HepG2 (cell line): ENCODE results near the gene DAPK1. TPM values are rescaled to one million over a fixed set of nuclear protein-coding genes. Genes with fewer than 3 reads are reported as not detected.

Experiments
- IRX3 ChIP-seq: sonication (generic); formaldehyde crosslinking; IDR thresholded peaks from 2 replicates; pipeline ENCODE4 v1.8.1; 2023; ENCODE audit warnings: mild to moderate bottlenecking, low read depth, missing genetic modification reagents, borderline replicate concordance
- PHB2 ChIP-seq: fragments of 450-650 bp; IDR thresholded peaks from 2 replicates; pipeline ENCODE4 v1.6.1; 2018; ENCODE audit not compliant: partially characterized antibody
- RXRB ChIP-seq: IDR thresholded peaks from 2 replicates; pipeline ENCODE4 v1.6.1; 2016; ENCODE audit warnings: borderline replicate concordance, missing genetic modification reagents, missing compliant biosample characterization
- TARDBP ChIP-seq: sonication (generic); formaldehyde crosslinking; IDR thresholded peaks from 2 replicates; pipeline ENCODE4 v1.8.0; 2022; ENCODE audit warnings: mild to moderate bottlenecking, missing genetic modification reagents
- ZFX ChIP-seq: sonication (generic); formaldehyde crosslinking; IDR thresholded peaks from 2 replicates; pipeline ENCODE4 v1.4.0; 2020; ENCODE audit warnings: mild to moderate bottlenecking, low read depth, missing genetic modification reagents, moderate library complexity
- ZMAT3 ChIP-seq: sonication (generic); formaldehyde crosslinking; conservative IDR thresholded peaks from 2 replicates; pipeline ENCODE4 v1.7.0; 2021; ENCODE audit warnings: missing genetic modification reagents
- ZNF350 ChIP-seq: sonication (generic); formaldehyde crosslinking; IDR thresholded peaks from 2 replicates; pipeline ENCODE4 v1.4.0; 2020; ENCODE audit warnings: mild to moderate bottlenecking, low read depth, missing genetic modification reagents, borderline replicate concordance
- ZNF549 ChIP-seq: sonication (generic); formaldehyde crosslinking; IDR thresholded peaks from 2 replicates; pipeline ENCODE4 v1.5.0; 2020; ENCODE audit warnings: missing genetic modification reagents
- ZNF556 ChIP-seq: sonication (generic); formaldehyde crosslinking; IDR thresholded peaks from 2 replicates; pipeline ENCODE4 v1.4.0; 2020; ENCODE audit warnings: mild to moderate bottlenecking, missing genetic modification reagents, borderline replicate concordance
- ZNF776 ChIP-seq: sonication (generic); formaldehyde crosslinking; IDR thresholded peaks from 2 replicates; pipeline ENCODE4 v1.4.0; 2020; ENCODE audit warnings: mild to moderate bottlenecking, missing genetic modification reagents
- ZNF891 ChIP-seq: sonication (generic); formaldehyde crosslinking; IDR thresholded peaks from 2 replicates; pipeline ENCODE4 v1.5.0; 2020; ENCODE audit warnings: mild to moderate bottlenecking, missing genetic modification reagents
- ZSCAN29 ChIP-seq: sonication (generic); formaldehyde crosslinking; conservative IDR thresholded peaks from 2 replicates; pipeline ENCODE4 v1.4.0; 2020; ENCODE audit warnings: mild to moderate bottlenecking, missing genetic modification reagents
- polyA plus RNA-seq, 8 experiments: library from polyadenylated mRNA; depleted of rRNA in 3 of 8; stranded (reverse) in 7 of 8; unstranded in 1 of 8; fragments of >200 nt; fragmentation: Illumina TruSeq in 4 of 8; extraction: Trizol in 4 of 8; gene quantifications; 2 replicates each; pipeline versions ENCODE4 v1.2.1 to v1.2.3, GENCODE V29; 2011 to 2016; ENCODE audit warnings: low read depth in 4 of 8, missing spikeins in 1 of 8, mixed read lengths in 1 of 8; ENCODE audit not compliant: insufficient read depth in 1 of 8
- total RNA-seq, 5 experiments: library from RNA; depleted of rRNA; stranded (reverse); fragments of >200 nt; fragmentation: Illumina TruSeq; extraction: Trizol; gene quantifications; 2 replicates each; pipeline ENCODE4 v1.2.3, GENCODE V29; 2016; ENCODE audit warnings: low read depth in 1 of 5
- TF ChIP-seq, protein P1 (sequence below): sonication (generic); formaldehyde crosslinking; IDR thresholded peaks from 2 replicates; pipeline ENCODE4 v1.8.0; 2022; ENCODE audit warnings: missing genetic modification reagents, mild to moderate bottlenecking, inconsistent platforms, borderline replicate concordance
- TF ChIP-seq, protein P2 (sequence below): sonication (generic); formaldehyde crosslinking; IDR thresholded peaks from 2 replicates; pipeline ENCODE4 v1.4.0; 2020; ENCODE audit warnings: missing genetic modification reagents
- TF ChIP-seq, protein P3 (sequence below): sonication (generic); formaldehyde crosslinking; IDR thresholded peaks from 2 replicates; pipeline ENCODE4 v1.5.0; 2020; ENCODE audit warnings: mild to moderate bottlenecking, missing genetic modification reagents, borderline replicate concordance
- TF ChIP-seq, protein P4 (sequence below): sonication (generic); formaldehyde crosslinking; IDR thresholded peaks from 2 replicates; pipeline ENCODE4 v1.5.0; 2020; ENCODE audit warnings: mild to moderate bottlenecking, missing genetic modification reagents

DAPK1 gene
- total and polyA plus RNA-seq, 2 of the 13 experiments (the other 11 are each of a cell fraction or from before 2014, with no cell fraction given): 35.7 to 35.9 TPM

DNA sequence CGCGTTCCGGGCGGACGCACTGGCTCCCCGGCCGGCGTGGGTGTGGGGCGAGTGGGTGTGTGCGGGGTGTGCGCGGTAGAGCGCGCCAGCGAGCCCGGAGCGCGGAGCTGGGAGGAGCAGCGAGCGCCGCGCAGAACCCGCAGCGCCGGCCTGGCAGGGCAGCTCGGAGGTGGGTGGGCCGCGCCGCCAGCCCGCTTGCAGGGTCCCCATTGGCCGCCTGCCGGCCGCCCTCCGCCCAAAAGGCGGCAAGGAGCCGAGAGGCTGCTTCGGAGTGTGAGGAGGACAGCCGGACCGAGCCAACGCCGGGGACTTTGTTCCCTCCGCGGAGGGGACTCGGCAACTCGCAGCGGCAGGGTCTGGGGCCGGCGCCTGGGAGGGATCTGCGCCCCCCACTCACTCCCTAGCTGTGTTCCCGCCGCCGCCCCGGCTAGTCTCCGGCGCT lies at the start of gene DAPK1 (continued):
- TF ChIP-seq ZNF891 (CRISPR knock-in tag): no peak
- TF ChIP-seq ZSCAN29: no peak
- TF ChIP-seq, protein P1, sequence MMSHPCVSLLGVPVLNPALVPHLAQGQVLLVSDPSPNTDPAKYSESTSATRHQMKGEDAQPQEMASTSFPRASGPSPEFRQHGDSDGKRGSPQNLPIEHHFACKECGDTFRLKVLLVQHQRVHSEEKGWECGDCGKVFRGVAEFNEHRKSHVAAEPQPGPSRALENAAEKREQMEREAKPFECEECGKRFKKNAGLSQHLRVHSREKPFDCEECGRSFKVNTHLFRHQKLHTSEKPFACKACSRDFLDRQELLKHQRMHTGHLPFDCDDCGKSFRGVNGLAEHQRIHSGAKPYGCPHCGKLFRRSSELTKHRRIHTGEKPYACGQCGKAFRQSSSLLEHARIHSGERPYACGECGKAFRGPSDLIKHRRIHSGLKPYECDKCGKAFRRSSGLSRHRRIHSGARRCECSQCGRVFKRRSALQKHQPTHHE (CRISPR knock-in tag): peak; percentile 56; the same call in 1 of the 2 replicates
- TF ChIP-seq ZNF549 (CRISPR knock-in tag): no peak
- TF ChIP-seq ZNF776: peak; percentile 16; the same call in 1 of the 2 replicates
- TF ChIP-seq IRX3 (CRISPR knock-in tag): peak; percentile 32; the same call in 1 of the 2 replicates
- no peak; the same call in 1 of the 2 replicates for TF ChIP-seq ZNF556 (CRISPR knock-in tag)
- 0 out of 2 replicates have a peak, but pooled peaks have one; percentile 19 for TF ChIP-seq ZMAT3
- peak; percentile 49; the same call in 1 of the 2 replicates for TF ChIP-seq TARDBP (CRISPR knock-in tag)
- no peak for TF ChIP-seq RXRB (CRISPR knock-in tag)
- TF ChIP-seq, protein P2, sequence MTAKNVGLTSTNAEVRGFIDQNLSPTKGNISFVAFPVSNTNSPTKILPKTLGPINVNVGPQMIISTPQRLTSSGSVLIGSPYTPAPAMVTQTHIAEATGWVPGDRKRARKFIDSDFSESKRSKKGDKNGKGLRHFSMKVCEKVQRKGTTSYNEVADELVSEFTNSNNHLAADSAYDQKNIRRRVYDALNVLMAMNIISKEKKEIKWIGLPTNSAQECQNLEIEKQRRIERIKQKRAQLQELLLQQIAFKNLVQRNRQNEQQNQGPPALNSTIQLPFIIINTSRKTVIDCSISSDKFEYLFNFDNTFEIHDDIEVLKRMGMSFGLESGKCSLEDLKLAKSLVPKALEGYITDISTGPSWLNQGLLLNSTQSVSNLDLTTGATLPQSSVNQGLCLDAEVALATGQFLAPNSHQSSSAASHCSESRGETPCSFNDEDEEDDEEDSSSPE (CRISPR knock-in tag): peak; percentile 75
- no peak for TF ChIP-seq PHB2
- TF ChIP-seq, protein P3, sequence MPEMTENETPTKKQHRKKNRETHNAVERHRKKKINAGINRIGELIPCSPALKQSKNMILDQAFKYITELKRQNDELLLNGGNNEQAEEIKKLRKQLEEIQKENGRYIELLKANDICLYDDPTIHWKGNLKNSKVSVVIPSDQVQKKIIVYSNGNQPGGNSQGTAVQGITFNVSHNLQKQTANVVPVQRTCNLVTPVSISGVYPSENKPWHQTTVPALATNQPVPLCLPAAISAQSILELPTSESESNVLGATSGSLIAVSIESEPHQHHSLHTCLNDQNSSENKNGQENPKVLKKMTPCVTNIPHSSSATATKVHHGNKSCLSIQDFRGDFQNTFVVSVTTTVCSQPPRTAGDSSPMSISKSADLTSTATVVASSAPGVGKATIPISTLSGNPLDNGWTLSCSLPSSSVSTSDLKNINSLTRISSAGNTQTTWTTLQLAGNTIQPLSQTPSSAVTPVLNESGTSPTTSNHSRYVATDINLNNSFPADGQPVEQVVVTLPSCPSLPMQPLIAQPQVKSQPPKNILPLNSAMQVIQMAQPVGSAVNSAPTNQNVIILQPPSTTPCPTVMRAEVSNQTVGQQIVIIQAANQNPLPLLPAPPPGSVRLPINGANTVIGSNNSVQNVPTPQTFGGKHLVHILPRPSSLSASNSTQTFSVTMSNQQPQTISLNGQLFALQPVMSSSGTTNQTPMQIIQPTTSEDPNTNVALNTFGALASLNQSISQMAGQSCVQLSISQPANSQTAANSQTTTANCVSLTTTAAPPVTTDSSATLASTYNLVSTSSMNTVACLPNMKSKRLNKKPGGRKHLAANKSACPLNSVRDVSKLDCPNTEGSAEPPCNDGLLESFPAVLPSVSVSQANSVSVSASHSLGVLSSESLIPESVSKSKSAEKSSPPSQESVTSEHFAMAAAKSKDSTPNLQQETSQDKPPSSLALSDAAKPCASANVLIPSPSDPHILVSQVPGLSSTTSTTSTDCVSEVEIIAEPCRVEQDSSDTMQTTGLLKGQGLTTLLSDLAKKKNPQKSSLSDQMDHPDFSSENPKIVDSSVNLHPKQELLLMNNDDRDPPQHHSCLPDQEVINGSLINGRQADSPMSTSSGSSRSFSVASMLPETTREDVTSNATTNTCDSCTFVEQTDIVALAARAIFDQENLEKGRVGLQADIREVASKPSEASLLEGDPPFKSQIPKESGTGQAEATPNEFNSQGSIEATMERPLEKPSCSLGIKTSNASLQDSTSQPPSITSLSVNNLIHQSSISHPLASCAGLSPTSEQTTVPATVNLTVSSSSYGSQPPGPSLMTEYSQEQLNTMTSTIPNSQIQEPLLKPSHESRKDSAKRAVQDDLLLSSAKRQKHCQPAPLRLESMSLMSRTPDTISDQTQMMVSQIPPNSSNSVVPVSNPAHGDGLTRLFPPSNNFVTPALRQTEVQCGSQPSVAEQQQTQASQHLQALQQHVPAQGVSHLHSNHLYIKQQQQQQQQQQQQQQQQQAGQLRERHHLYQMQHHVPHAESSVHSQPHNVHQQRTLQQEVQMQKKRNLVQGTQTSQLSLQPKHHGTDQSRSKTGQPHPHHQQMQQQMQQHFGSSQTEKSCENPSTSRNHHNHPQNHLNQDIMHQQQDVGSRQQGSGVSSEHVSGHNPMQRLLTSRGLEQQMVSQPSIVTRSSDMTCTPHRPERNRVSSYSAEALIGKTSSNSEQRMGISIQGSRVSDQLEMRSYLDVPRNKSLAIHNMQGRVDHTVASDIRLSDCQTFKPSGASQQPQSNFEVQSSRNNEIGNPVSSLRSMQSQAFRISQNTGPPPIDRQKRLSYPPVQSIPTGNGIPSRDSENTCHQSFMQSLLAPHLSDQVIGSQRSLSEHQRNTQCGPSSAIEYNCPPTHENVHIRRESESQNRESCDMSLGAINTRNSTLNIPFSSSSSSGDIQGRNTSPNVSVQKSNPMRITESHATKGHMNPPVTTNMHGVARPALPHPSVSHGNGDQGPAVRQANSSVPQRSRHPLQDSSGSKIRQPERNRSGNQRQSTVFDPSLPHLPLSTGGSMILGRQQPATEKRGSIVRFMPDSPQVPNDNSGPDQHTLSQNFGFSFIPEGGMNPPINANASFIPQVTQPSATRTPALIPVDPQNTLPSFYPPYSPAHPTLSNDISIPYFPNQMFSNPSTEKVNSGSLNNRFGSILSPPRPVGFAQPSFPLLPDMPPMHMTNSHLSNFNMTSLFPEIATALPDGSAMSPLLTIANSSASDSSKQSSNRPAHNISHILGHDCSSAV (CRISPR knock-in tag): no peak
- TF ChIP-seq ZFX (CRISPR knock-in tag): no peak; the same call in 1 of the 2 replicates
- no peak for TF ChIP-seq ZNF350 (CRISPR knock-in tag)
- TF ChIP-seq, protein P4, sequence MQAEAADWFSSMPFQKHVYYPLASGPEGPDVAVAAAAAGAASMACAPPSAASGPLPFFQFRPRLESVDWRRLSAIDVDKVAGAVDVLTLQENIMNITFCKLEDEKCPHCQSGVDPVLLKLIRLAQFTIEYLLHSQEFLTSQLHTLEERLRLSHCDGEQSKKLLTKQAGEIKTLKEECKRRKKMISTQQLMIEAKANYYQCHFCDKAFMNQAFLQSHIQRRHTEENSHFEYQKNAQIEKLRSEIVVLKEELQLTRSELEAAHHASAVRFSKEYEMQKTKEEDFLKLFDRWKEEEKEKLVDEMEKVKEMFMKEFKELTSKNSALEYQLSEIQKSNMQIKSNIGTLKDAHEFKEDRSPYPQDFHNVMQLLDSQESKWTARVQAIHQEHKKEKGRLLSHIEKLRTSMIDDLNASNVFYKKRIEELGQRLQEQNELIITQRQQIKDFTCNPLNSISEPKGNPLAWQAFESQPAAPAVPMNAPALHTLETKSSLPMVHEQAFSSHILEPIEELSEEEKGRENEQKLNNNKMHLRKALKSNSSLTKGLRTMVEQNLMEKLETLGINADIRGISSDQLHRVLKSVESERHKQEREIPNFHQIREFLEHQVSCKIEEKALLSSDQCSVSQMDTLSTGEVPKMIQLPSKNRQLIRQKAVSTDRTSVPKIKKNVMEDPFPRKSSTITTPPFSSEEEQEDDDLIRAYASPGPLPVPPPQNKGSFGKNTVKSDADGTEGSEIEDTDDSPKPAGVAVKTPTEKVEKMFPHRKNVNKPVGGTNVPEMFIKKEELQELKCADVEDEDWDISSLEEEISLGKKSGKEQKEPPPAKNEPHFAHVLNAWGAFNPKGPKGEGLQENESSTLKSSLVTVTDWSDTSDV (CRISPR knock-in tag): no peak
